GM12878 (cell line): Measurements from ENCODE around the gene PDSS1. TPM values are rescaled to one million over a fixed set of nuclear protein-coding genes. Genes with fewer than 3 reads are reported as not detected.

Experiments
- ATAC-seq: fragments of 200-7000 bp; cut with Tn5 transposase; 3 replicates; pipeline ENCODE4 v1.9.1; 2020; ENCODE audit warnings: mild to moderate bottlenecking, moderate library complexity
- BruUV-seq: library from RNA; stranded (reverse); fragments of 400-500 nt; replicated peaks from 2 replicates; lab custom pipeline; 2021; lab: Mats Ljungman, UMichigan
- CTCF ChIA-PET: fragments of 300-600 bp; sonication (Branson Sonifier 250); formaldehyde crosslinking; extraction: SDS; loops from one replicate; lab custom pipeline; 2021; ENCODE audit warnings: inconsistent platforms; lab: Yijun Ruan, JAX
- POLR2A ChIA-PET: fragments of 350-600 bp; formaldehyde crosslinking; extraction: SDS; loops from one replicate; lab custom pipeline; 2021; ENCODE audit warnings: inconsistent platforms; lab: Charles Lee
- RAD21 ChIA-PET: fragments of 300-600 bp; sonication (Branson Sonifier 250); formaldehyde crosslinking; loops from one replicate; lab custom pipeline; 2023; ENCODE audit warnings: antibody characterized with exemption; ENCODE audit not compliant: unreplicated experiment; lab: Charles Lee
- SMC1A ChIA-PET: fragments of 300-600 bp; sonication (Branson Sonifier 250); formaldehyde crosslinking; loops from one replicate; lab custom pipeline; 2023; ENCODE audit not compliant: unreplicated experiment, uncharacterized antibody; lab: Charles Lee
- DNase-seq: peaks from one replicate; pipeline ENCODE4 v3.0.0-alpha.2; 2011; ENCODE audit warnings: low read depth, low spot score
- FAIRE-seq: peaks from 3 replicates; lab custom pipeline; 2011; peaks lifted over from hg19 to GRCh38; lab: Jason Lieb, UNC
- H2AFZ ChIP-seq: 2 replicates; pipeline ENCODE4 v1.6.0; 2011; ENCODE audit warnings: low read depth, low read length, control low read depth; ENCODE audit not compliant: control insufficient read depth
- H3K27ac ChIP-seq: 2 replicates; pipeline ENCODE4 v1.5.1; 2011; ENCODE audit warnings: control low read depth; ENCODE audit not compliant: control insufficient read depth, insufficient read depth
- H3K27me3 ChIP-seq, 2 experiments: replicated peaks in 1 of 2; 2 replicates each; pipeline versions ENCODE4 v1.6.0 to v1.6.1; 2011; ENCODE audit warnings: low read length in 1 of 2; ENCODE audit not compliant: control insufficient read depth in 2 of 2, insufficient read depth in 2 of 2
- H3K36me3 ChIP-seq, 2 experiments: 2 replicates each; pipeline ENCODE4 v1.5.1; 2011; ENCODE audit warnings: low read length in 1 of 2; ENCODE audit not compliant: control insufficient read depth in 2 of 2, insufficient read depth in 2 of 2
- H3K4me1 ChIP-seq: 2 replicates; pipeline ENCODE4 v1.6.1; 2011; ENCODE audit warnings: mild to moderate bottlenecking, low read length, moderate library complexity, mixed read lengths; ENCODE audit not compliant: control insufficient read depth, insufficient read depth
- H3K4me2 ChIP-seq: 2 replicates; pipeline ENCODE4 v1.6.0; 2011; ENCODE audit warnings: control low read depth; ENCODE audit not compliant: control insufficient read depth, insufficient read depth
- H3K4me3 ChIP-seq: fragments of 200-600 bp; sonication (generic); 2 replicates; pipeline ENCODE4 v1.5.1; 2016
- H3K79me2 ChIP-seq: 2 replicates; pipeline ENCODE4 v1.6.0; 2011; ENCODE audit warnings: low read length; ENCODE audit not compliant: control insufficient read depth, insufficient read depth
- H3K9ac ChIP-seq: 2 replicates; pipeline ENCODE4 v1.8.0; 2011; ENCODE audit warnings: low read length, control low read depth, mixed read lengths; ENCODE audit not compliant: control insufficient read depth, insufficient read depth
- H3K9me3 ChIP-seq: replicated peaks from 3 replicates; pipeline ENCODE4 v1.5.1; 2011; ENCODE audit warnings: mild to moderate bottlenecking, low read length; ENCODE audit not compliant: control insufficient read depth, insufficient read depth
- H4K20me1 ChIP-seq: 2 replicates; pipeline ENCODE4 v1.6.0; 2011; ENCODE audit not compliant: control insufficient read depth, insufficient read depth
- BCL3 ChIP-seq: IDR thresholded peaks from 2 replicates; pipeline ENCODE4 v1.6.1; 2011; ENCODE audit warnings: borderline replicate concordance, low read depth, mild to moderate bottlenecking, moderate library complexity, low read length; ENCODE audit not compliant: insufficient read depth, poor library complexity, severe bottlenecking
- BHLHE40 ChIP-seq, 2 experiments: fragments of 450-650 bp in 1 of 2; IDR thresholded peaks; 2 replicates each; pipeline ENCODE4 v1.6.1; 2011 to 2017; ENCODE audit warnings: low read depth in 2 of 2, borderline replicate concordance in 1 of 2, improper control_type of control experiment in 1 of 2, low read length in 1 of 2, mild to moderate bottlenecking in 1 of 2
- FOXM1 ChIP-seq: IDR thresholded peaks from 2 replicates; pipeline ENCODE4 v1.6.1; 2012; ENCODE audit warnings: low read depth, mild to moderate bottlenecking, inconsistent platforms, low read length, moderate library complexity
- HDAC6 ChIP-seq: fragments of 200-600 bp; sonication (generic); IDR thresholded peaks from one replicate; pipeline ENCODE4 v1.8.0; 2017; ENCODE audit warnings: antibody characterized with exemption; ENCODE audit not compliant: unreplicated experiment
- MLLT1 ChIP-seq: fragments of 450-650 bp; IDR thresholded peaks from 2 replicates; pipeline ENCODE4 v1.6.1; 2016; ENCODE audit warnings: mild to moderate bottlenecking
- MXI1 ChIP-seq: fragments of 150-350 bp; IDR thresholded peaks from 2 replicates; pipeline ENCODE4 v1.6.1; 2011; ENCODE audit warnings: low read depth, mild to moderate bottlenecking, inconsistent platforms, low read length, improper control_type of control experiment
- RAD51 ChIP-seq: fragments of 450-650 bp; IDR thresholded peaks from 2 replicates; pipeline ENCODE4 v1.6.1; 2016; ENCODE audit warnings: moderate library complexity, mild to moderate bottlenecking, inconsistent platforms
- SKIL ChIP-seq: fragments of 450-650 bp; IDR thresholded peaks from 2 replicates; pipeline ENCODE4 v1.6.1; 2017; ENCODE audit warnings: mild to moderate bottlenecking, low read depth, inconsistent platforms; ENCODE audit not compliant: poor library complexity, severe bottlenecking
- SRF ChIP-seq, 2 experiments: IDR thresholded peaks; 2 replicates each; pipeline ENCODE4 v1.6.1; 2011; ENCODE audit warnings: low read depth in 2 of 2, low read length in 2 of 2, mild to moderate bottlenecking in 1 of 2, moderate library complexity in 1 of 2
- STAT3 ChIP-seq: IDR thresholded peaks from 2 replicates; pipeline ENCODE4 v1.6.1; 2011; ENCODE audit warnings: low read depth, low read length, improper control_type of control experiment
- USF2 ChIP-seq: IDR thresholded peaks from 2 replicates; pipeline ENCODE4 v1.6.1; 2011; ENCODE audit warnings: low read depth, low read length, improper control_type of control experiment, borderline replicate concordance
- ZNF592 ChIP-seq: fragments of 450-650 bp; IDR thresholded peaks from 2 replicates; pipeline ENCODE4 v1.6.1; 2017; ENCODE audit warnings: mild to moderate bottlenecking, moderate library complexity
- WGBS: methylation state at CpG from one replicate; pipeline ENCODE4 v1.1.6; 2016; ENCODE audit warnings: low lambda C conversion rate; ENCODE audit not compliant: insufficient replicate concordance, insufficient coverage; ENCODE audit errors: missing lambda C conversion rate; 5-methylcytosine and 5-hydroxymethylcytosine counted together
- in situ Hi-C: fragments of 300-500 bp; cut with MboI; formaldehyde crosslinking; loops from 9 replicates; pipeline ENCODE4 v1.14.3; 2018; ENCODE audit warnings: mixed read lengths
- intact Hi-C: fragments of 100-400 bp; cut with micrococcal nuclease; formaldehyde crosslinking; loops from one replicate; pipeline ENCODE4 v1.14.2; 2022; ENCODE audit not compliant: unreplicated experiment
- polyA plus RNA-seq, 11 experiments: library from polyadenylated mRNA; depleted of rRNA in 4 of 11; unstranded in 6 of 11; stranded (reverse) in 5 of 11; fragments of >200 nt; fragmentation: Nextera tagmentation in 4 of 11; fragmentation: Illumina TruSeq in 1 of 11; extraction: Ambion mirVana in 4 of 11; extraction: Trizol in 1 of 11; gene quantifications; 1 replicate in 1 of 11; 2 replicates in 10 of 11; pipeline versions ENCODE4 v1.2.1 to v1.2.3, GENCODE V29; 2011 to 2016; ENCODE audit warnings: inconsistent platforms in 2 of 11, missing spikeins in 2 of 11, low read depth in 1 of 11
- total RNA-seq, 4 experiments: library from RNA; depleted of rRNA in 3 of 4; stranded (reverse); fragments of >200 nt in 3 of 4; fragmentation: Illumina TruSeq in 1 of 4; extraction: Trizol in 1 of 4; gene quantifications; 2 replicates each; pipeline versions ENCODE4 v1.2.1 to v1.2.3, GENCODE V29; 2013 to 2021

Gene PDSS1
- total and polyA plus RNA-seq, 10 of the 15 experiments (the other 5 are each of a cell fraction or from before 2014, with no cell fraction given), result 12.2 to 48.2 (median 35.9) TPM

- no peak for TF ChIP-seq MLLT1
- no peak for TF ChIP-seq HDAC6
- no peak for TF ChIP-seq SRF (IDR thresholded peaks at IDR 0.05; ENCODE audit: low read depth in 2 of 2, low read length in 2 of 2)
- no peak for TF ChIP-seq BCL3
- TF ChIP-seq USF2, result no peak
Observed at GRCh38 chr10:26759008-26759407, 61.5 kb downstream of the PDSS1 start (continued).

- SMC1A ChIA-PET, result interaction anchor here (0.9 kb wide), 1 partner anchor 10 kb away, joined by 5 read pairs; no protein-coding TSS in a partner anchor
- H3K4me2 ChIP-seq, result no peak overlapping the region
- H2AFZ ChIP-seq, result no peak overlapping the region
- H3K79me2 ChIP-seq, result peaks cover 2% of the 10 kb centered on the region
- no peaks in the 10 kb centered on the region for H3K27me3 ChIP-seq
- no peak for DNase-seq
- no peaks in the 10 kb centered on the region for H3K4me1 ChIP-seq
- no peak for ATAC-seq
- 79% methylated on average over 2 of the region's 2 CpGs for WGBS
- in situ Hi-C loops (no loop called here), intact Hi-C loops (no loop called here)
- CTCF ChIA-PET, result interaction anchor here (0.7 kb wide), 1 partner anchor 39 kb away, joined by 3 read pairs; no protein-coding TSS in a partner anchor
- H3K4me3 ChIP-seq, result no peak overlapping the region
- RAD21 ChIA-PET, result no interaction called here
- no peak overlapping the region for H3K9ac ChIP-seq
- H3K27ac ChIP-seq, result no peak overlapping the region
- FAIRE-seq, result no peak
- H3K9me3 ChIP-seq, result no peaks in the 10 kb centered on the region
- H4K20me1 ChIP-seq, result no peaks in the 10 kb centered on the region
- BruUV-seq, result no TSS peak
- H3K36me3 ChIP-seq, result peaks cover 5 to 11% of the 10 kb centered on the region in 2 experiments
- POLR2A ChIA-PET, result no interaction called here
- TF ChIP-seq STAT3 (no peak), MXI1 (no peak), ZNF592 (no peak), FOXM1 (no peak), RAD51 (no peak), BHLHE40 (IDR thresholded peaks at IDR 0.05; ENCODE audit: borderline replicate concordance in 1 of 2, low read depth in 2 of 2, low read length in 1 of 2) (no peak), SKIL (no peak)
Observed at GRCh38 chr10:26765549-26765948, 68.0 kb downstream of the PDSS1 start.
